IMR-90 (cell line): ENCODE results near the gene RSF1. TPM values are rescaled to one million over a fixed set of nuclear protein-coding genes. Genes with fewer than 3 reads are reported as not detected.

Source experiments
- ATAC-seq: fragments of 200-7000 bp; cut with Tn5 transposase; 2 replicates; pipeline ENCODE4 v1.9.1; 2020; ENCODE audit warnings: low read depth, mild to moderate bottlenecking, moderate library complexity
- BruUV-seq: library from RNA; stranded (reverse); fragments of 400-500 nt; replicated peaks from 2 replicates; lab custom pipeline; 2021; lab: Mats Ljungman, UMichigan
- CTCF ChIA-PET: fragments of 300-600 bp; formaldehyde crosslinking; extraction: SDS; loops from one replicate; lab custom pipeline; 2021; ENCODE audit warnings: antibody characterized with exemption; lab: Yijun Ruan, JAX
- POLR2A ChIA-PET: fragments of 300-600 bp; sonication (Branson Sonifier 250); formaldehyde crosslinking; loops from one replicate; lab custom pipeline; 2022; ENCODE audit warnings: antibody characterized with exemption; ENCODE audit not compliant: unreplicated experiment; lab: Charles Lee
- DNase-seq: peaks from one replicate; pipeline ENCODE4 v3.0.0; 2013
- H2AFZ ChIP-seq: replicated peaks from 2 replicates; pipeline ENCODE3; 2013; ENCODE audit warnings: low read length, mild to moderate bottlenecking; ENCODE audit not compliant: poor library complexity
- H2AK5ac ChIP-seq: 2 replicates; pipeline ENCODE4 v1.6.1; 2013; ENCODE audit warnings: low read depth, low read length, inconsistent platforms
- H2AK9ac ChIP-seq: replicated peaks from 2 replicates; pipeline ENCODE3; 2013; ENCODE audit warnings: mild to moderate bottlenecking, low read depth, low read length, moderate library complexity; ENCODE audit not compliant: poor library complexity
- H2BK120ac ChIP-seq: 2 replicates; pipeline ENCODE4 v1.6.1; 2013; ENCODE audit warnings: low read depth, low read length, inconsistent platforms
- H2BK15ac ChIP-seq: 3 replicates; pipeline ENCODE4 v1.6.1; 2013; ENCODE audit warnings: low read depth, low read length, inconsistent platforms
- H2BK20ac ChIP-seq: 2 replicates; pipeline ENCODE4 v1.6.1; 2013; ENCODE audit warnings: low read depth, mild to moderate bottlenecking, inconsistent platforms, low read length, moderate library complexity
- H2BK5ac ChIP-seq: 2 replicates; pipeline ENCODE4 v1.6.1; 2013; ENCODE audit warnings: mild to moderate bottlenecking, low read depth, low read length, inconsistent platforms; ENCODE audit not compliant: poor library complexity, severe bottlenecking
- H3K14ac ChIP-seq: replicated peaks from 2 replicates; pipeline ENCODE4 v1.6.1; 2013; ENCODE audit warnings: low read depth, low read length, inconsistent platforms
- H3K18ac ChIP-seq: 2 replicates; pipeline ENCODE4 v1.6.1; 2013; ENCODE audit warnings: low read depth, low read length, control low read depth
- H3K23ac ChIP-seq: 2 replicates; pipeline ENCODE4 v1.6.1; 2013; ENCODE audit warnings: low read depth, low read length, inconsistent platforms
- H3K27ac ChIP-seq: 2 replicates; pipeline ENCODE4 v1.5.1; 2013; ENCODE audit warnings: mild to moderate bottlenecking, control low read depth, low read length; ENCODE audit not compliant: insufficient read depth
- H3K27me3 ChIP-seq: 2 replicates; pipeline ENCODE4 v1.6.1; 2013; ENCODE audit warnings: low read length; ENCODE audit not compliant: control insufficient read depth, insufficient read depth
- H3K36me3 ChIP-seq: 2 replicates; pipeline ENCODE4 v1.6.1; 2013; ENCODE audit warnings: low read length, mixed read lengths; ENCODE audit not compliant: control insufficient read depth, insufficient read depth
- H3K4ac ChIP-seq: 2 replicates; pipeline ENCODE4 v1.6.1; 2013; ENCODE audit warnings: low read depth, low read length, inconsistent platforms
- H3K4me1 ChIP-seq: 2 replicates; pipeline ENCODE4 v1.6.1; 2013; ENCODE audit warnings: low read length, mixed read lengths; ENCODE audit not compliant: control insufficient read depth, insufficient read depth
- H3K4me2 ChIP-seq: 2 replicates; pipeline ENCODE4 v1.6.1; 2013; ENCODE audit warnings: low read depth, mild to moderate bottlenecking, control low read depth, low read length, moderate library complexity
- H3K4me3 ChIP-seq: 2 replicates; pipeline ENCODE4 v1.5.1; 2013; ENCODE audit warnings: low read depth, mild to moderate bottlenecking, control low read depth, low read length, moderate library complexity; ENCODE audit not compliant: insufficient read depth
- H3K56ac ChIP-seq: 2 replicates; pipeline ENCODE4 v1.6.1; 2013; ENCODE audit warnings: low read length, inconsistent platforms; ENCODE audit not compliant: insufficient read depth; ENCODE audit errors: extremely low read depth
- H3K79me1 ChIP-seq, 2 experiments: 2 replicates each; pipeline ENCODE4 v1.6.1; 2013; ENCODE audit warnings: low read length in 2 of 2, inconsistent platforms in 1 of 2, low read depth in 1 of 2
- H3K9ac ChIP-seq: 2 replicates; pipeline ENCODE4 v1.6.1; 2013; ENCODE audit warnings: low read depth, low read length, control low read depth
- H3K9me1 ChIP-seq: 2 replicates; pipeline ENCODE4 v1.6.1; 2013; ENCODE audit warnings: low read length, inconsistent platforms; ENCODE audit not compliant: insufficient read depth
- H3K9me3 ChIP-seq: 2 replicates; pipeline ENCODE4 v1.6.1; 2013; ENCODE audit warnings: low read length; ENCODE audit not compliant: control insufficient read depth, insufficient read depth
- H4K20me1 ChIP-seq: 2 replicates; pipeline ENCODE4 v1.6.1; 2013; ENCODE audit warnings: low read length, inconsistent platforms; ENCODE audit not compliant: insufficient read depth
- H4K5ac ChIP-seq: 2 replicates; pipeline ENCODE4 v1.6.1; 2013; ENCODE audit warnings: mild to moderate bottlenecking, low read depth, low read length, control low read depth
- H4K8ac ChIP-seq, 2 experiments: 2 replicates each; pipeline ENCODE4 v1.6.1; 2013; ENCODE audit warnings: low read depth in 2 of 2, low read length in 2 of 2, control low read depth in 1 of 2, inconsistent platforms in 1 of 2
- H4K91ac ChIP-seq: 2 replicates; pipeline ENCODE4 v1.6.1; 2013; ENCODE audit warnings: low read depth, low read length, inconsistent platforms; ENCODE audit not compliant: insufficient read depth
- FOS ChIP-seq: fragments of 150-350 bp; IDR thresholded peaks from 2 replicates; pipeline ENCODE4 v1.6.1; 2016; ENCODE audit warnings: low read depth, low read length
- USF2 ChIP-seq: fragments of 150-350 bp; IDR thresholded peaks from 2 replicates; pipeline ENCODE4 v1.6.1; 2017; ENCODE audit warnings: mild to moderate bottlenecking, antibody characterized with exemption, low read length, low read depth
- WGBS, 2 experiments: methylation state at CpG; one replicate each; pipeline versions ENCODE4 v1.1.5 to v1.1.7; 2013; ENCODE audit warnings: missing lambda C conversion rate in 2 of 2; ENCODE audit not compliant: insufficient read length in 1 of 2; ENCODE audit errors: extremely low coverage in 2 of 2; 5-methylcytosine and 5-hydroxymethylcytosine counted together
- dilution Hi-C: fragments of 300-500 bp; cut with HindIII; formaldehyde crosslinking; loops from one replicate; pipeline ENCODE4 v1.14.3; 2018; ENCODE audit warnings: low sequenced_read_pairs; ENCODE audit not compliant: unreplicated experiment
- in situ Hi-C: fragments of 300-500 bp; cut with MboI; formaldehyde crosslinking; loops from 3 replicates; pipeline ENCODE4 v1.14.3; 2019; ENCODE audit warnings: low sequenced_read_pairs, inconsistent platforms, mixed read lengths
- intact Hi-C: fragments of 100-400 bp; cut with micrococcal nuclease; formaldehyde crosslinking; loops from 2 replicates; pipeline ENCODE4 v1.10.0; 2022
- polyA plus RNA-seq, 3 experiments: library from polyadenylated mRNA; depleted of rRNA; stranded (reverse); fragments of >200 nt; gene quantifications; 2 replicates each; pipeline ENCODE4 v1.2.3, GENCODE V29; 2012; ENCODE audit warnings: low replicate concordance in 1 of 3
- total RNA-seq: library from RNA; depleted of rRNA; stranded (reverse); fragments of >200 nt; gene quantifications from 2 replicates; pipeline ENCODE4 v1.2.3, GENCODE V29; 2012

RSF1 gene
- total and polyA plus RNA-seq, 2 of the 4 experiments (the other 2 are of a cell fraction): 13.9 to 18.5 TPM

GRCh38 chr11:77775936-77776335, 44.6 kb downstream of the RSF1 start:
- intact Hi-C loops (loop anchor here (1.0 kb wide), 2 partner anchors 224 to 270 kb away; no protein-coding TSS in a partner anchor), in situ Hi-C loops (loop anchor here (10.0 kb wide), 1 partner anchor 219 kb away; the partner anchor contains the start of gene INTS4), dilution Hi-C loops (no loop called here)
- H3K18ac ChIP-seq: no peak overlapping the region
- no peak overlapping the region for H3K23ac ChIP-seq
- H3K27ac ChIP-seq: no peak overlapping the region
- BruUV-seq: no TSS peak
- no peaks in the 10 kb centered on the region for H3K27me3 ChIP-seq
- no peak overlapping the region for H2BK5ac ChIP-seq
- no peak overlapping the region for H2AK9ac ChIP-seq
- ChIA-PET CTCF (interaction anchor here (0.7 to 1.0 kb wide), 2 partner anchors 24 to 224 kb away, joined by 3 read pairs; no protein-coding TSS in a partner anchor), POLR2A (no interaction called here)
- H4K20me1 ChIP-seq: peaks cover 92% of the 10 kb centered on the region
- TF ChIP-seq FOS (no peak), USF2 (no peak)
- no peak overlapping the region for H3K4me2 ChIP-seq
- no peak overlapping the region for H2BK20ac ChIP-seq
- peaks cover 8% of the 10 kb centered on the region; the same call in 1 of the 2 replicates for H3K9me1 ChIP-seq
- H4K8ac ChIP-seq: no peak overlapping the region
- peaks cover 4% of the 10 kb centered on the region for H3K4me1 ChIP-seq
- H3K14ac ChIP-seq: no peak overlapping the region
- H3K4ac ChIP-seq: no peak overlapping the region
- H2BK15ac ChIP-seq: no peak overlapping the region
- no peaks in the 10 kb centered on the region for H3K9me3 ChIP-seq
- H2AK5ac ChIP-seq: no peak overlapping the region
- no peak overlapping the region for H3K9ac ChIP-seq
- no peak overlapping the region for H2AFZ ChIP-seq
- peaks cover 33 to 83% of the 10 kb centered on the region in 2 experiments for H3K79me1 ChIP-seq
- H3K56ac ChIP-seq: no peak overlapping the region
- H3K4me3 ChIP-seq: no peak overlapping the region
- DNase-seq (no peak), ATAC-seq (no peak)
- H2BK120ac ChIP-seq: no peak overlapping the region
- H4K5ac ChIP-seq: no peak overlapping the region
- no CpG with 5 or more reads among the region's 2 CpGs for WGBS, 2 experiments
- H3K36me3 ChIP-seq: peaks cover 2% of the 10 kb centered on the region
- no peak overlapping the region for H4K91ac ChIP-seq
